GM13977 (cell line): Measurements from ENCODE around the gene STK24.

Source experiments
- DNase-seq: peaks from one replicate; pipeline ENCODE4 v3.0.0; 2012; ENCODE audit warnings: low spot score
- in situ Hi-C: fragments of 300-500 bp; cut with MboI; formaldehyde crosslinking; loops from one replicate; pipeline ENCODE4 v1.12.0; 2022; ENCODE audit warnings: low sequenced_read_pairs, low pct_unique_long_range_greater_than_20kb, mixed read lengths, inconsistent platforms; ENCODE audit not compliant: unreplicated experiment
- TF ChIP-seq, protein P1 (sequence below): IDR thresholded peaks from 2 replicates; pipeline ENCODE4 v1.5.1; 2012; ENCODE audit warnings: mild to moderate bottlenecking, control low read depth; ENCODE audit not compliant: insufficient read depth; ENCODE audit errors: extremely low read depth, missing control alignments

STK24 gene

DNA sequence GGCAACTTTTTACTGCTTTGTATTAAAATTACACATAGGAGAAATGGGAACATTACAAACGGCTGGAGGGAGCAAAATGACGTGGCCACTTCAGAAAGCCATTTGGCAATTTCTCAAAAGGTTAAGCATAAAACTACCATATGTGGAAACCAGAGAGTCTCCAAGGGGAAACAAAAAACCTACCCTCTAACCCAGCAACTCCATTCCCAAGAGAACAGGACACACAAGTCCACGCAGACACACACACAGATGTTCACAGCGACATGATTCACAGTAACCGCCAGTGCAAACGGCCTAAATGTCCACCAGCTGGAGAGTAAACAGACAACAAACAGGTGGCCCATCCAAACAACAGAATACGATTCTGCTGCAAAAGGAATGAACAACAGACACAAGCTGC is 37.2 kb downstream of the STK24 start:
- TF ChIP-seq, protein P1, sequence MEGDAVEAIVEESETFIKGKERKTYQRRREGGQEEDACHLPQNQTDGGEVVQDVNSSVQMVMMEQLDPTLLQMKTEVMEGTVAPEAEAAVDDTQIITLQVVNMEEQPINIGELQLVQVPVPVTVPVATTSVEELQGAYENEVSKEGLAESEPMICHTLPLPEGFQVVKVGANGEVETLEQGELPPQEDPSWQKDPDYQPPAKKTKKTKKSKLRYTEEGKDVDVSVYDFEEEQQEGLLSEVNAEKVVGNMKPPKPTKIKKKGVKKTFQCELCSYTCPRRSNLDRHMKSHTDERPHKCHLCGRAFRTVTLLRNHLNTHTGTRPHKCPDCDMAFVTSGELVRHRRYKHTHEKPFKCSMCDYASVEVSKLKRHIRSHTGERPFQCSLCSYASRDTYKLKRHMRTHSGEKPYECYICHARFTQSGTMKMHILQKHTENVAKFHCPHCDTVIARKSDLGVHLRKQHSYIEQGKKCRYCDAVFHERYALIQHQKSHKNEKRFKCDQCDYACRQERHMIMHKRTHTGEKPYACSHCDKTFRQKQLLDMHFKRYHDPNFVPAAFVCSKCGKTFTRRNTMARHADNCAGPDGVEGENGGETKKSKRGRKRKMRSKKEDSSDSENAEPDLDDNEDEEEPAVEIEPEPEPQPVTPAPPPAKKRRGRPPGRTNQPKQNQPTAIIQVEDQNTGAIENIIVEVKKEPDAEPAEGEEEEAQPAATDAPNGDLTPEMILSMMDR, result no peak
- DNase-seq, result no peak

DNA sequence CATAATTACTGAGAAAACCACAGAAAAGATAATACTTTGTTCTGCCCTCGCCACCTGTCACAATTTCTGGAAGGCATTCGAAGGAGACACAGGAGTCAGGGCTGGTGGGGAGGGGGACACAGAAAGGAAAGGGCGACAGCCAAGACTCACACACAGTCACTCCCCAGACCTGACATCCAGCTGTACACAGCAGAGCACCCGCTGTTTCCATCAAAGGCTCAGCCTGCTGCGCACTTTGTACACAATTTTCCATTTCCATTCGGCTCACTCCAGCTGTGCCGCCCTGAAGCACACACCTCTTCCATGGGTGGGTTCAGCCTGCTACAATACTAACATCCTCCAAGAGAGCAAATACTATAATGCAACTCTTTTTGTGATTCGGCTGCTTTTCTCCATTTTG is 38.0 kb downstream of the STK24 start:
- TF ChIP-seq, protein P1, result no peak
- DNase-seq, result no peak
- in situ Hi-C loops, result no loop called here

More for the DNA sequence above, 37.2 kb downstream of the STK24 start:
- in situ Hi-C loops, result no loop called here

DNA sequence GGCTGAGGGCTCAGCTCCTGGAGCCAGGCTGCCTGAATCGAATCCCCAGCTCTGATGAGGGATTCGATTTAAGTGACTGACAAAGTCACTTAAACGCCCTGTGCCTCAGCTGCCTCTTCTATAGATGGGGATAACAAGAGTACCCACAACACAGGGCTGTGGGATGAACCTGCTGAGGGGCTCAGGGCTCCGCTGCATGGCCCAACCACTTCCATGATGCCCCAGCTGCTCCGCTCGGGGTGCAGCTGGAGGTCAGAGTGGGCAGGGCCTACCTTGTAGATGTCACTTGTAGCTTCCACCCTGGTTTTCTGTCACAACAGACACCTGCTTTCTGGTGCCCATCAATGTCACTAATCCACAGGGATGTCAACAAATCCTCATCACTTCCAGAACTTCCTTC is 39.2 kb downstream of the STK24 start:
- in situ Hi-C loops, result no loop called here
- TF ChIP-seq, protein P1, result no peak
- no peak for DNase-seq

DNA sequence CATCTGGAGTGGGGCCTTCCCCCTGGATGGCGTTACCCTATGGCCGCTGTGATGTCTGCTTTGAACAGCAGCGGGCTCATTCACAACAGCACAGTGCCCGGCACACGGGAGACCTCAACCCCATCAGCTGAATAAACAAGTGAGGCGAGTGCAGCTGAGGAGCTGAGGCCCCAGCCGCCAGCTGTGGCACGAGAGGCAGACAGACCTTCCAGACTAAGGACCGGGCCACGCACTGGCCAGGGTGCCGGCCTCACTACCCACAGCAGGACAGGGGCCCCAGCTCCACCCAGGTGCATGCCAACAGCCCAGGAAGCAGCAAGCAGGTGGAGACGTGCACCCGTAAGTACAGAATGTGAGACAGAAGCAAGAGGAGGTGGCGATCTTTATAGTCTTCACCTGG is 39.6 kb downstream of the STK24 start:
- no peak for DNase-seq
- in situ Hi-C loops, result no loop called here
- TF ChIP-seq, protein P1, result no peak

DNA sequence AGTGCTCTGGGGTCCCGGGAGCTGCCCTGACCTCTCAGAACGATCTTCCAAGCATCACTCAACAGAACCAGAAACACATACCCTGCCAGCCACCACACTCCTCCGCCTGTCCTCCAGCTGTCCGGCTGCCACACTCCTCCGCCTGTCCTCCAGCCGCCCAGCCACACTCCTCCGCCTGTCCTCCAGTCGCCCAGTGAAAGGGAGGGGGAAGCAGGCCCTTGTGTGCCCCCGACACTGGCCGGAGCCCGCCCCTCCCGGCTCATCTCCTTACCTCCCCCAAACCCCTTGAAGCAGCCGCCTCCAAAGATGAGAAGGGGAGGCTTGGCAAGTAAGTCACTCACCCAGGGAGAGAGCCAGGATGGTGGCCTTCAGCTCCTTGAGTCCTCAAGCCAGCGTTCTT is 40.2 kb downstream of the STK24 start:
- in situ Hi-C loops, result no loop called here
- TF ChIP-seq, protein P1, result no peak
- DNase-seq, result no peak

DNA sequence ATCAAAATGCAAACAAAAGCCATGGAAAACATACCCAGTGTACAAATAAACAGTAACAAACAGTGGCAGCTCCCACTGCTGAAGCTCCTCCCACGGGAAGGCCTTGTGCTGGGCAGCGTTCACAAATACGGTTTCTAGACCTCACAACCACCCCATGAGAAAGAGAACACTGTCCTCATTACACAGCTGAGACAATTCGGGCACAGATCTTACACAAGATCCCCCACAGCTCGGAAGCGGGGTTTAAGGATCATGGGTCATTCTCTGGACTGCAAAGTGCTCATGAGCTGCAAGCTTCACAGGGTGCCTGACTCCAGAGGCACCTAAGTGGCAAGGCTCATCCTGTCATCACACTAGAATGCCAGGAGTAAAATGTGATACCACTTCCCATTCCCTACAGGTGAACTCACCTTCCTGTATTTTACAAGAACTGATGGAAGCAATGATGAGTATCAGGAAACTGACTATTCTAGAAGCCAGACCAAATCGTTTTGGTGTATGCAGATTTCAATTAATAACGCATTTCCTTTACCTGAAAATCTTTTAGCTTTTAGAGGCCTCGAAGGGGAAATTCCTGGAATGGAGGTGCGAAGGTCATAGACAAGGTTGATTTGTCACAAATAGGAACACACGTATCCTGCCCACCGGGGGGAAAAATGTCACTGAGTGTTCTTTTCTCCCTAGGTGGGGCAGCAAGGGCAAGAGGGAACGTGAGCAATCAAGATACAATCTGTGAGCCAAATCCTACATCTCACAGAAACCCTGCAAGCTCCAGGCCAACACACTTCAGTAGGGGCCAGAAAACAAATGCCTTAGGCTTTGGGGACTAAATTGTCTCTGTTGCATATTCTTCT is 41.2 kb downstream of the STK24 start:
- no peak for DNase-seq
- TF ChIP-seq, protein P1, result no peak
- in situ Hi-C loops, result no loop called here

DNA sequence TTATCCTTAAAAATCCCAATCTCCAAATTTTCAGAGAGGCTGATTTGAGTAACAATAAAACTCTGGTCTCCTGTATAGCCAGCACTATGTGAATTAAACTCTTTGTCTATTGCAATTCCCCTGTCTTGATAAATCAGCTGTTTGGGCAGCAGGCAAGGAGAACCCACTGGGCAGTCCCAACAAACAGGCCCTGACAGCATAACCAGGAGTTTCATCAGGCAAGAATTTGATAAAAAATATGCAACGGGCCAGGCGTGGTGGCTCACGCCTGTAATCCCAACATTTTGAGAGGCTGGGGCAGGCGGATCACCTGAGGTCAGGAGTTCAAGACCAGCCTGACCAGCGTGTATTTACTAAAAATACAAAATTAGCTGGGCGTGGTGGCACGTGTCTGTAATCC is 42.1 kb downstream of the STK24 start:
- no peak for DNase-seq
- in situ Hi-C loops, result no loop called here
- TF ChIP-seq, protein P1, result no peak
